HG03097 (cell line): Measurements from ENCODE around the gene NTSR1.

Source experiments
- ATAC-seq: cut with Tn5 transposase; IDR thresholded peaks from one replicate; pipeline ENCODE4 v1.9.1; 2021; ENCODE audit not compliant: unreplicated experiment, low FRiP score

The NTSR1 gene

GRCh38 chr20:62708591-62709536 is at the start of gene NTSR1:
NTSR1 (plus strand) TSS chr20:62708836; CDS start chr20:62709208, 372 bp downstream.
- ATAC-seq: no peak

- no peak for ATAC-seq
These were observed 49.0 kb upstream of the NTSR1 start for GRCh38 chr20:62659488-62660239.

- no peak for ATAC-seq
These were observed 48.4 kb upstream of the NTSR1 start for GRCh38 chr20:62660240-62660615.

GRCh38 chr20:62660768-62661167 is 47.9 kb upstream of the NTSR1 start:
- ATAC-seq: no peak

GRCh38 chr20:62661647-62662046 is 47.0 kb upstream of the NTSR1 start:
- no peak for ATAC-seq

- ATAC-seq: no peak
These were observed 46.2 kb upstream of the NTSR1 start for GRCh38 chr20:62662422-62662821.

DNA sequence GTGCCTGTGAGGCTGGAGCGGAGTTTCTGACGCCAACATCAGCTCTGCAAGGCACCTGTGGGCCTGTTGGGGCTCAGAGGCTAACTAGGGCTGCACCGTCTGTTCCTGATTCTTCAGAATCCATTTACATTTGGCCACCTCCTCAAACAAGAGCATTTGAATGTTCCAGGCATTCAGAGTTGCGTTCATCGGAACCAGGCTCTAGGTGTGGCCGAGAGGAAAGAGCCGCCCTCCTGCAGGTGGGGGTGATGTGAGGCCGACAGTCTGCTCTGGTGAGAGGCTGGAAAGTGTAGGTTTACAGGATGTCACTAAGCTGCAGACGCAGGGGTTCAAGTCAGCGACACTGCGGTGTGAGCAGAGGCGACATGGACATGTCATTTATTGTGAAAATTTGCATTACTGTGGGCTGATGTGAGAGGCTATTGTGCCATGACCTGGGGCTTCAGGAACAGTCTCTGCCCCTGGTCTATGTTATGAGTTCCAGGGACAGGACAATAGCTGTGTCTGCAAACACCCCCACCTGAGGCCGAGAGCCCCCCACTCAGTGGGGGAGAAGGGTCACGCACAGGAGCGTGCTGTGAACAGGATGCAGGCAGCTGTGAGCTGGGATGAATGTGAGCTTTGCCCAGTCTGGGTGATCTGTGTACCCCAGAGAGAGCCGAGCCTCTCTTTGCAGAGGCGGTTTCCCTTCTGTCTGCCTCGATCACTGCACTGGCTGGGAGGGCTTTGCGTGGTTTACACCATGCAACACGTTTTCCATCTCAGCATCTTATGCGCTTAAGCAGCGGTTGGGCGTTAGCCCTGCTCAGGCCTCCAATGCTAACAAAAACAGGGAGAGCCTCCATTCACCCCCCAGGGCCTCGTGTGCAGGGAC is 45.3 kb upstream of the NTSR1 start:
- no peak for ATAC-seq

DNA sequence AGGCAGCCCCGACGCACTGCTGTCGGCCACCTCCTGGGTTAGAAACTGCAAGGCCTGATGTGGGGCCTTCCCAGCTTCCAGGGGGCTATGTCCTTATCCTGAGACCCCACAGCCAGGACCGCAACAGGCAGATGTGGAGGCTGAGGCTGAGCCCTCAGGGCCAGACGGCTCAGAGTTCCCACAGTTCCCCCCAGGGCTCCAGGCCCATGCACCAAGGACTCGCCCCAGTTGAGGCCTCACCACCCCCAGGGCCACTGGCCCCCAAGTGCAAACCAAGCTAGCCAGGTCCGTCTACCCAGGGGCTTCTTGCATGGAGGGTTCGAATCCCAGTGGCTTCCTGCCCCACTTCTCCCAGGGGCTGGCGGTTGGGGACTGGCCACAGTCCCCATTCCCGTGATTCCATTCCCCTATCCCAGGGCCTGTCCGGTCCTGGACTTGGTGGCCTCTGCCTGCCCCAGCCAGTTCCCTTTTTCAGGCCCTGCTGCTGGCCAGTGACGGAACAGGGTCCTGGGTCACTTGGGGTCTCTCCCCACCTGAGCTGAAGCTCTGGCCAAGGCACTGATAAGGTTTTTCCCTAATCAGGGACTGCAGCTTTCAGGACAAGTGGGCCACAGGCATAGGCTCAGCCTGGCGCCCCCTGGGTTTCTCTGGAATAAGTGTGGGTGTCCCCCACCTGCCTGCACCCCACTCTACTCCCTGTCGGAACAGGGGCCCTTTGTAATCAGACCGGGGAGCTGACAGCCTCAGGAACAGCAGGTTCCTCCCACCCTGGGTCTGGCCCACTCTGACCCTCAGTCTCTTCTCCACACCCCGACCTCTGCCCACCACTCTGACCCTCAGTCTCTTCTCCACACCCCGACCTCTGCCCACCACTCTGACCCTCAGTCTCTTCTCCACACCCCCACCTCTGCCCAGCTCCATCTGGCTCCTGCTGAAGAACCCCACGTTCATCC is 44.3 kb upstream of the NTSR1 start:
- no peak for ATAC-seq

DNA sequence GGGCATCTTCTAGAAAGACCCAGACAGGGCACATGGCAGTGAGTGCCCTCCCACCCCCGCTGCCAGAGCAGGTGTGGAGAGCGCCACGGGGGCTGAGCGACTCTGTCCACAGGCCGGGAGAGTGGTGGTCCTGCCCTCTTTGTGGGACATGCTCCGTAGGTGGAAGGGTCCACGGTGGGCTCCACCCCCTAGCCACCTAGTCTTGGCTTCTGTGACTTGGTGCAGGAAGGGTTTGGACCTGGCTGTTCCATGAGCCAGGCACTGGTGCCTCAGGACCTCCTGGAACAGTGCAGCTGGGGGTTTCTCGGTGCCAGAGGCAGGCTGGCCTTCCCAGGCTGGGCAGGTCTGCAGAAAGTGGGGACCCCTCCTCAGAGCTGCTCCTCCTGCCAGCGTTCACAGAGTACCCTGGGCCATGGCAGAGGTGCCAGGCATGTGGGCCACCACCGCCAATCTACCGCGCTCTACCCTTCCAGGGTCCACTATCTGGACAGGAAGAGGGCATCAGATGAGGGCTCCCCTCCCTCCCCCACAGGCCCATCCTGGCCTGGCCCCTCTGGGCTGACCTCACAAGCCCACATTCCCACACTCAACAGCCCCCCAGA is 43.4 kb upstream of the NTSR1 start:
- no peak for ATAC-seq

DNA sequence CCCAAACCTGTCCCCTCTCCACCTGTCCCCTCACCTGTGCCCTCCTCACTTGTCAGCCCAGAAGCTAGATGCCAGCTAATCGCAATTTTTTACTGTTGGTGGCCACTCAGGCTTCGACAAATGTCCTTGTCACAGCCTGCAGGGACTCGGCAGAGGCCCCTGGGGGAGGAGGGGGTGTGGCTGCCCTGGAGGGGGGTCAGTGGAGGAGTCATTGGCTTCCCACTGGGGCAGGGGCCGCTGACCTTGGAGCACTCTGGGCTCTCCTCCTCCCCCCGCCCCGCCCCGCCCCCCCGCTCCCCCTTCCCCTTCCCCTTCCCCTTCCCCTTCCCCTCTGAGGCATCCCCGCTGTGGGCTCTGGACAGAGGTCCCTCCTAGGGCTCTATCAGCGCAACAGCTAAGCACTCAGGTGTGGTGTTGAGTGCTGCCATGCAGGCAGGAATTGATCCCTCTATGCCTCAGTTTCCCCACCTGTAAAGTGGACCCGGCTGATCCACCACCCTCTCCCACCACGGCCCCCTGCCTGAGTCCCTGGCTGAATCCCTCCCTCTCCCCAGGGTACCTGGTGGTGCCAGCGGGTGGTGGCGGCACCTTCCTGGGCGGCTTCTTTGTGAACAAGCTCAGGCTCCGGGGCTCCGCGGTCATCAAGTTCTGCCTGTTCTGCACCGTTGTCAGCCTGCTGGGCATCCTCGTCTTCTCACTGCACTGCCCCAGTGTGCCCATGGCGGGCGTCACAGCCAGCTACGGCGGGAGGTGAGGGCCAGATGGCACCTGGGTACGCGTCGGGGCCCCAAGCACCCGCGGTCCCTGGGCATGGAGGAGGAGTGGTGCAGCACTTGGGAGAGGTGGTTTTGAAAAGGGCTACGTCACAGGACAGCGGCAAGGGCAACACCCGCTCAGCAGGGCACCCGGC is 42.6 kb upstream of the NTSR1 start:
- no peak for ATAC-seq

DNA sequence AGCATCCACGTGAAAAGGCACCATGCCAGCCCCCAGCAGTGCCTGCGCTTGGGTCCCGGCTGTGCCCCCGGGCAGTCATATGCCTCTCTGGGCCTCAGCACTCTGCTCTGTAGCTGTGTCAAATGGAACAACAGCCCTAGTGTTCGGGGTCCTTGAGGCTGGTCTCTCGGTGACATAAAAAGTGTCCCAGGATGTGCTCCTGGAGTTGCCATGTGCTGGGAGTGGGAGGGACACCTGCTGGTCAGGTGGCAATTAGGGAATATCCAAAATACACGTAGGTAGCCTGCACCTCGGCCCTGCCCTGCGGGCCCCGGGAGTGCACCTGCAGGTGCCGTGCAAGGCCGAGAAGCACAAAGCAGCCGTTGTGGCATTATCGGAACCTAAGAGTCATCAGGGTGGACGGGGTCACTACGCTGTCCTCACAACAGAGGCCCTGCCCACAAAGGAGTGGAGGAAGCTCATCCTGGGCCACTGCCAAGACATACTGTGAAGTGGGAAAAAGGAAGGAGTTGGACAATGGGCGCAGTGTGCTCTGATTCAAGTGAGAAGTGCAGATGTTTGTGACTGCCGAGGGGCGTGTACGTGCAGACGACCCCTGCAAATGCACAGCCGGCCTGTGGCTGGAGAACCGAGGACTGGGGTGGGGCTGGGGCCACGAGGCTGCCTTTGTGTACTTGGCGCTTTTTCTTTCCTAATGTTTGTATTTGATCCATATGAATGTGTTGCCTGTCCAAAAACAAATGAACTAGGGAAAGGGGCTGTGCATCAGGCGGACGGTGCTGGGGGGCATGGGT is 41.7 kb upstream of the NTSR1 start:
- ATAC-seq: no peak

DNA sequence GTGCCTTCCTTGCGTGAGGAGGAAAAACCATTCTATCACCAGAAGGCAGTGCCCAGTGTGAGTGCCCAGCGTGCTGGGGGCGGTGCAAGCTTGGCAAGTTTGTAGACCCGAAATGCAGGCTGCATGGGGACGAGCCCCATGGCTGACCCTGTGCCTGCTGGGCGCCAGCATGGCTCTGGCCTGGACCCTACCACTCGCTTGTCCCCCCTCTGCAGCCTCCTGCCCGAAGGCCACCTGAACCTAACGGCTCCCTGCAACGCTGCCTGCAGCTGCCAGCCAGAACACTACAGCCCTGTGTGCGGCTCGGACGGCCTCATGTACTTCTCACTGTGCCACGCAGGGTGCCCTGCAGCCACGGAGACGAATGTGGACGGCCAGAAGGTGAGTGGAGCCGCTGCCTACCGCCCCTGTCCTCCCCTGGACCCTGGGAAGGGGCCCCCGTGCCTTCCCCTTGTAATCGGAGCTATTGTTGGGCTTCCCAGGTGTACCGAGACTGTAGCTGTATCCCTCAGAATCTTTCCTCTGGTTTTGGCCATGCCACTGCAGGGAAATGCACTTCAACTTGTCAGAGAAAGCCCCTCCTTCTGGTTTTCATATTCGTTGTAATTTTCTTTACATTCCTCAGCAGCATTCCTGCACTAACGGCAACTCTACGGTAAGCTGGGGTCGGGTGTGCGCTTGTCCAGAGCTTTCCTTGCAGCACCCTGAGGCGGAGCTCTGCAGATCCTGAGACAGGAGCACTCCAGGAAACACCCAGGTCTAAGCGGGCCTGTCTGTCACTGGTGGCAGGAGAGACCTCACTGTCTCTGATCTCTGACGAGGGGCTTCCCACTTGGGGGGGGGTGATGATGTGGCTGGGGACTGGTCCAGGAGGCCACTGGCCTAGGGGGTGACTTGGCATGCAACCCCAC is 40.9 kb upstream of the NTSR1 start:
- no peak for ATAC-seq

GRCh38 chr20:62668441-62669027 is 40.1 kb upstream of the NTSR1 start:
- no peak for ATAC-seq

DNA sequence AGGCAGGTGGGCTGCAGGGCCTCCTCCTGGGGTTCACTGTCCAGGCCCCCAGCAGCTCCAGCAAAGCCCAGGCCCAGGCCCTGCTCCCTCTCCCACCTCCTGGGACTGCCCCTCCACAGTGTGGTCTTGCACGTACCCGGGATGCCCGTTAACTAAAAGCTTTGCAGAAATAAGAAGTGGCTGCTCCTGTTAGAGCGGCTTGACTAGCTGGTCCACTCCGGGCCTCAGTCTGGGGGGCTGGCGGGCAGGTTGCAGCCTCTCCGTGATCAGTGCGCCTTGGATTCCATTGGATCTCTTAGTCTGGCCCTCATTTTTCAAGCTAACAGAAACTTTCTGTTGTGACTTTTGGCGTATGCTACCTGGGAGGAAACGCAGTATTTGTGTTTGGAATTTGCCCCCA is 39.4 kb upstream of the NTSR1 start:
- no peak for ATAC-seq

DNA sequence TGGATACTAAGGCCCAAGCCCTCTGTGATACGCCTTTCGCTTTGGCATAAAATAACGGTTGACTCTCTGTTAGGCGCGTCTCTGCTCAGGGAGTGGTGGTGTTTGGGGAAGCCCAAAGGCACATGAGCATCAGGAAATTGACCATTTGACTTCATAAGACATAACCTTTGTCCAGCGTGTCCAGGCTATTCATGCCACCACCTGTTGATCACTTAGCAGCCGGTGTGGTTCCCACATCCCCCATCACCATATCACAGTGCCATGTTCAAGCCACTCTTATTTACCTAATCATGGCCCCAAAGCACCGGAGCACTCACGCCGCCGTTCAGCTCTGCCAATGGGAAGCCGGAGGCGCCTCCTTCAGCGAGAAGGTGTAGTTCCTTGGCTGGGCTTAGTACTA is 38.5 kb upstream of the NTSR1 start:
- no peak for ATAC-seq

DNA sequence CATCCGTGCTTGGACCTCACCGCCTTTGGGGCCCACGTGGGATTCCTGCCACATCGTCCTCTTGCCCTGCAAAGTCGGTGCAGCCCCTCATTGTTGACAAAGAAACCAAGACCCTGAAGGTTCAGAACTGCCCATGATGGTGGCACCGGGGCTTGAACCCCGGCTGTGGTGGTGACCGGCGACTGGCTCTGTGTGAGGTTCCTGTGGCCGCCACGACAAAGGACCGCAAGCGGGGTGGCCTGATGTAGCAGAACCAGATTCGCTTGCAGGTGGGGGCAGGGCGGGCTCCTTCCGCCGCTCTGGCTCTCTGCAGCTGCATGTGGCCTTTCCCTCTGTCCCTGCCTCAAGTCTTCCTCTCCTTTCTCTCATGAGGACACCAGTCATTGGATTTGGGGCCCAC is 37.6 kb upstream of the NTSR1 start:
- ATAC-seq: no peak
